Fibroblast of the aortic adventitia (primary cell): ENCODE results near the gene SSH2. TPM values are rescaled to one million over a fixed set of nuclear protein-coding genes. Genes with fewer than 3 reads are reported as not detected.
"Not testable (repeated sequence)": the region's sequence is repeated elsewhere in the genome, so short reads cannot be mapped to it uniquely, and the experiment has no call there.

ENCODE experiments used
- DNase-seq: peaks from one replicate; pipeline ENCODE4 v3.0.0-alpha.2; 2010; ENCODE audit warnings: low read depth
- H3K4me3 ChIP-seq: 2 replicates; pipeline ENCODE4 v1.5.1; 2011; ENCODE audit warnings: low read depth, mild to moderate bottlenecking, control low read depth, low read length, moderate library complexity
- CTCF ChIP-seq: IDR thresholded peaks from 2 replicates; pipeline ENCODE4 v1.5.1; 2011; ENCODE audit warnings: mild to moderate bottlenecking, low read length, control low read depth, inconsistent platforms; ENCODE audit not compliant: insufficient read depth
- total RNA-seq: library from RNA; depleted of rRNA; stranded (reverse); fragments of >200 nt; gene quantifications from 2 replicates; pipeline ENCODE4 v1.2.3, GENCODE V29; 2012; ENCODE audit warnings: low replicate concordance

The SSH2 gene
- total RNA-seq, 1 donor, result 21.1 TPM

- DNase-seq, result no peak
- TF ChIP-seq CTCF, result no peak
- no peak overlapping the region for H3K4me3 ChIP-seq
These were observed 67.1 kb downstream of the SSH2 start for GRCh38 chr17:29862951-29863350.

DNA sequence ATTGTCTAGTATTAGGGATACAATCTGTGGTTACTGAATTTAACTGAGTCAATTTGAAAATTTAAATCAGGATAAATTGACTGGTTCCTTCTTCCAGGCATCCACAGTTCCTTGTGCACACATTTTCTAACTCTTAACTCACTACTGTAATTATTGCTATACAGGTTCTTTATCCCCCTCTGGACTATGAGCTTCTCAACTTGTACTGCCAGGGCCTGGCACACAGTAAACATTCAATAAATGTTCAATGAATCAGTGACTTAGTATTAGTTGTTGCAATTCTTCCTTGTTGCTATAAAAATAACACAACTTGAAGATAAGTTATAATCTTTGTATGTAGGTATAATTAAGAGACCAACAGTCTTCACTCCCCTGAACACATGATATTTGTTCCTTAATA, 67.9 kb downstream of the SSH2 start:
- no peak for TF ChIP-seq CTCF

GRCh38 chr17:29859445-29859844, 70.6 kb downstream of the SSH2 start:
- H3K4me3 ChIP-seq, DNase-seq: not testable (repeated sequence)

More for the DNA sequence above, 67.9 kb downstream of the SSH2 start:
- DNase-seq, result no peak
- H3K4me3 ChIP-seq, result no peak overlapping the region

GRCh38 chr17:29857823-29858222, 72.2 kb downstream of the SSH2 start:
- no peak for DNase-seq
- H3K4me3 ChIP-seq, result no peak overlapping the region
- no peak for TF ChIP-seq CTCF

GRCh38 chr17:29857105-29857504, 72.9 kb downstream of the SSH2 start:
- H3K4me3 ChIP-seq, DNase-seq: not testable (repeated sequence)

GRCh38 chr17:29855686-29856085, 74.3 kb downstream of the SSH2 start:
- peak; percentile 52 for DNase-seq
- no peak overlapping the region for H3K4me3 ChIP-seq
- TF ChIP-seq CTCF, result no peak

GRCh38 chr17:29848737-29849136, 81.3 kb downstream of the SSH2 start:
- DNase-seq, result no peak
- no peak for TF ChIP-seq CTCF
- no peak overlapping the region for H3K4me3 ChIP-seq

GRCh38 chr17:29847527-29848400, 82.3 kb downstream of the SSH2 start:
- no peak for TF ChIP-seq CTCF
- H3K4me3 ChIP-seq, result no peak overlapping the region
- peak; percentile 34 for DNase-seq
